Neuronal stem cell (in vitro differentiated cells): Measurements from ENCODE around the gene IVD.

ENCODE experiments used
- DNase-seq: peaks from one replicate; pipeline ENCODE4 v3.0.0-alpha.2; 2013; ENCODE audit warnings: low spot score
- H2AFZ ChIP-seq: one replicate; pipeline ENCODE4 v1.6.1; 2013; ENCODE audit warnings: mild to moderate bottlenecking, low read length, inconsistent platforms
- H2AK5ac ChIP-seq: 2 replicates; pipeline ENCODE4 v1.6.1; 2013; ENCODE audit warnings: low read depth, mild to moderate bottlenecking, inconsistent platforms, low read length, moderate library complexity, mixed read lengths
- H2BK120ac ChIP-seq: 2 replicates; pipeline ENCODE4 v1.6.1; 2013; ENCODE audit warnings: low read depth, mild to moderate bottlenecking, inconsistent platforms, low read length, moderate library complexity, mixed read lengths
- H2BK12ac ChIP-seq: one replicate; pipeline ENCODE4 v1.6.1; 2013; ENCODE audit warnings: low read length, inconsistent platforms
- H2BK15ac ChIP-seq: 2 replicates; pipeline ENCODE4 v1.6.1; 2013; ENCODE audit warnings: mild to moderate bottlenecking, low read length, inconsistent platforms, mixed read lengths
- H2BK5ac ChIP-seq: one replicate; pipeline ENCODE4 v1.6.1; 2013; ENCODE audit warnings: inconsistent platforms, mild to moderate bottlenecking, low read length, moderate library complexity
- H3K14ac ChIP-seq: one replicate; pipeline ENCODE4 v1.6.1; 2013; ENCODE audit warnings: low read length, inconsistent platforms
- H3K18ac ChIP-seq: 2 replicates; pipeline ENCODE4 v1.6.1; 2013; ENCODE audit warnings: low read length, inconsistent platforms
- H3K23ac ChIP-seq: 2 replicates; pipeline ENCODE4 v1.6.1; 2013; ENCODE audit warnings: low read depth, mild to moderate bottlenecking, mixed read lengths, low read length, inconsistent platforms; ENCODE audit not compliant: poor library complexity
- H3K27ac ChIP-seq: replicated peaks from 3 replicates; pipeline ENCODE4 v1.5.1; 2013; ENCODE audit warnings: low read length, inconsistent platforms
- H3K27me3 ChIP-seq, 3 experiments: 2 replicates each; pipeline ENCODE4 v1.6.1; 2013; ENCODE audit warnings: low read length in 3 of 3, mild to moderate bottlenecking in 2 of 3, inconsistent platforms in 1 of 3, low read depth in 1 of 3, mixed read lengths in 1 of 3, moderate library complexity in 1 of 3; ENCODE audit not compliant: control insufficient read depth in 3 of 3, insufficient read depth in 3 of 3
- H3K36me3 ChIP-seq, 2 donors: replicated peaks in 1 of 2; 2 replicates each; pipeline ENCODE4 v1.6.1; 2013; ENCODE audit warnings: low read length in 2 of 2; ENCODE audit not compliant: control insufficient read depth in 2 of 2, insufficient read depth in 2 of 2
- H3K4ac ChIP-seq: 2 replicates; pipeline ENCODE4 v1.6.1; 2013; ENCODE audit warnings: inconsistent platforms, mild to moderate bottlenecking, low read length, moderate library complexity
- H3K4me1 ChIP-seq, 2 donors: 1 replicate in 1 of 2; 2 replicates in 1 of 2; pipeline ENCODE4 v1.6.1; 2013; ENCODE audit warnings: low read length in 2 of 2, low read depth in 1 of 2; ENCODE audit not compliant: control insufficient read depth in 2 of 2, insufficient read depth in 1 of 2
- H3K4me2 ChIP-seq: one replicate; pipeline ENCODE4 v1.6.1; 2013; ENCODE audit warnings: mild to moderate bottlenecking, low read length, inconsistent platforms; ENCODE audit not compliant: insufficient read depth, poor library complexity, severe bottlenecking
- H3K4me3 ChIP-seq, 2 donors: 2 replicates each; pipeline ENCODE4 v1.5.1; 2013; ENCODE audit warnings: low read length in 2 of 2, mild to moderate bottlenecking in 2 of 2, inconsistent platforms in 1 of 2, moderate library complexity in 1 of 2
- H3K79me1 ChIP-seq: one replicate; pipeline ENCODE4 v1.6.1; 2013; ENCODE audit warnings: low read depth, mild to moderate bottlenecking, inconsistent platforms, low read length, moderate library complexity
- H3K9ac ChIP-seq: one replicate; pipeline ENCODE4 v1.6.1; 2013; ENCODE audit warnings: mild to moderate bottlenecking, low read depth, low read length, inconsistent platforms; ENCODE audit not compliant: poor library complexity
- H3K9me3 ChIP-seq, 2 donors: replicated peaks in 1 of 2; 2 replicates each; pipeline versions ENCODE3 to v1.6.1; 2013; ENCODE audit warnings: low read length in 2 of 2, mild to moderate bottlenecking in 2 of 2, inconsistent platforms in 1 of 2, low read depth in 1 of 2, mixed read lengths in 1 of 2, moderate library complexity in 1 of 2; ENCODE audit not compliant: control insufficient read depth in 2 of 2, insufficient read depth in 1 of 2
- H4K8ac ChIP-seq: one replicate; pipeline ENCODE4 v1.6.1; 2013; ENCODE audit warnings: low read depth, mild to moderate bottlenecking, inconsistent platforms, low read length, moderate library complexity
- H4K91ac ChIP-seq: one replicate; pipeline ENCODE4 v1.6.1; 2013; ENCODE audit warnings: low read length, low read depth, mild to moderate bottlenecking, inconsistent platforms; ENCODE audit not compliant: poor library complexity
- WGBS, 2 donors: extraction: QIAGEN DNeasy Blood & Tissue Kit; methylation state at CpG; one replicate each; pipeline ENCODE4 v1.1.7; 2013; ENCODE audit warnings: missing lambda C conversion rate in 2 of 2, mixed read lengths in 1 of 2; ENCODE audit not compliant: insufficient read length in 2 of 2, insufficient replicate concordance in 1 of 2; ENCODE audit errors: extremely low coverage in 2 of 2; 5-methylcytosine and 5-hydroxymethylcytosine counted together

IVD gene

DNA sequence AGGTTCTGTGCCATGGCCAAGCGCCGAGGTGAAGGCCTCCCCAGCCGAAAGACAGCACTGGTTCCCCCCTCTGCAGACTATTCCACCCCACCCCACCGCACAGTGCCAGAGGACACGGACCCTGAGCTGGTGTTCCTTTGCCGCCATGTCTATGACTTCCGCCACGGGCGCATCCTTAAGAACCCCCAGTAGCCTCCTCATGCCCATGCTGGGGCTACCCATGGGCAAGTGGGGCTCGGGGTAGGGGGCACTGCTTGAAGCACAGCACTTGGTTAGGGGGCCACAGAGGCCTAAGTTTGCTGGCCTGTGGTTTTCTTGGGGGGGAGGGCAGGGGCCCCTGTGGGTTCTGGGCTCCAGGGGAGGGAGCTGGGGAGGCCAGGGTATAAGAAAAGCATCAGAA, 60.3 kb downstream of the IVD start:
- Histone ChIP-seq H3K18ac (no peak overlapping the region), H2BK120ac (no peak overlapping the region), H3K27ac (no peak overlapping the region), H2AK5ac (no peak overlapping the region), H3K4ac (no peak overlapping the region), H3K4me3 (no peak overlapping the region), H3K9ac (no peak overlapping the region), H3K9me3 (no peaks in the 10 kb centered on the region), H2BK5ac (no peak overlapping the region), H3K23ac (no peak overlapping the region), H2BK15ac (no peak overlapping the region), H2BK12ac (no peak overlapping the region), H3K27me3 (no peaks in the 10 kb centered on the region), H3K36me3 (peaks cover 36 to 84% of the 10 kb centered on the region in 2 donors), H3K14ac (no peak overlapping the region), H4K91ac (no peak overlapping the region), H3K4me1 (peaks cover 0 to 7% of the 10 kb centered on the region in 2 donors), H4K8ac (no peak overlapping the region), H3K79me1 (peaks cover 8% of the 10 kb centered on the region), H3K4me2 (no peak overlapping the region), H2AFZ (no peak overlapping the region)
- no CpG with 5 or more reads among the region's 10 CpGs for WGBS, 2 donors
- DNase-seq = no peak

- Histone ChIP-seq H2BK12ac (no peak overlapping the region), H3K4me2 (no peak overlapping the region), H2BK15ac (no peak overlapping the region), H2AK5ac (no peak overlapping the region), H3K9ac (no peak overlapping the region), H2AFZ (no peak overlapping the region), H3K4ac (no peak overlapping the region), H3K36me3 (peaks cover 36 to 79% of the 10 kb centered on the region in 2 donors), H2BK5ac (no peak overlapping the region), H4K91ac (no peak overlapping the region), H3K14ac (no peak overlapping the region), H3K9me3 (no peaks in the 10 kb centered on the region), H3K4me1 (peaks cover 0 to 9% of the 10 kb centered on the region in 2 donors), H3K27ac (no peak overlapping the region), H3K23ac (no peak overlapping the region), H4K8ac (no peak overlapping the region), H3K4me3 (no peak overlapping the region), H3K79me1 (peaks cover 10% of the 10 kb centered on the region), H3K27me3 (no peaks in the 10 kb centered on the region), H2BK120ac (no peak overlapping the region), H3K18ac (no peak overlapping the region)
- WGBS, 2 donors = no CpG with 5 or more reads among the region's 7 CpGs
- DNase-seq = no peak
Observed at GRCh38 chr15:40466426-40467260, 61.0 kb downstream of the IVD start.

- H3K4ac ChIP-seq = no peak overlapping the region
- peaks cover 33 to 73% of the 10 kb centered on the region in 2 donors for H3K36me3 ChIP-seq
- H2BK15ac ChIP-seq = no peak overlapping the region
- no peak overlapping the region for H4K8ac ChIP-seq
- no peak overlapping the region for H2BK5ac ChIP-seq
- no peak overlapping the region for H3K4me2 ChIP-seq
- no peak overlapping the region for H3K27ac ChIP-seq
- H3K9me3 ChIP-seq = no peaks in the 10 kb centered on the region
- H2AK5ac ChIP-seq = no peak overlapping the region
- DNase-seq = no peak
- no peaks in the 10 kb centered on the region for H3K27me3 ChIP-seq
- H3K79me1 ChIP-seq = peaks cover 13% of the 10 kb centered on the region
- no peak overlapping the region for H3K18ac ChIP-seq
- H4K91ac ChIP-seq = no peak overlapping the region
- peaks cover 0 to 15% of the 10 kb centered on the region in 2 donors for H3K4me1 ChIP-seq
- H2AFZ ChIP-seq = no peak overlapping the region
- H2BK120ac ChIP-seq = no peak overlapping the region
- no peak overlapping the region for H3K4me3 ChIP-seq
- H3K9ac ChIP-seq = peak overlapping the region; percentile 50
- no peak overlapping the region for H2BK12ac ChIP-seq
- H3K23ac ChIP-seq = no peak overlapping the region
- no peak overlapping the region for H3K14ac ChIP-seq
Observed at GRCh38 chr15:40467261-40467615, 61.6 kb downstream of the IVD start.

- peaks cover 0 to 15% of the 10 kb centered on the region in 2 donors for H3K4me1 ChIP-seq
- H3K79me1 ChIP-seq = peaks cover 9% of the 10 kb centered on the region
- no peak overlapping the region for H2BK12ac ChIP-seq
- H3K27ac ChIP-seq = no peak overlapping the region
- no peak overlapping the region for H2BK15ac ChIP-seq
- no peak overlapping the region for H2BK5ac ChIP-seq
- DNase-seq = no peak
- peaks cover 25 to 56% of the 10 kb centered on the region in 2 donors for H3K36me3 ChIP-seq
- H3K9ac ChIP-seq = no peak overlapping the region
- H3K4ac ChIP-seq = no peak overlapping the region
- H4K91ac ChIP-seq = no peak overlapping the region
- H3K23ac ChIP-seq = no peak overlapping the region
- H3K27me3 ChIP-seq = no peaks in the 10 kb centered on the region
- no peak overlapping the region for H2AFZ ChIP-seq
- WGBS, 2 donors = no CpG with 5 or more reads among the region's 4 CpGs
- no peak overlapping the region for H3K18ac ChIP-seq
- H3K9me3 ChIP-seq = no peaks in the 10 kb centered on the region
- no peak overlapping the region for H3K14ac ChIP-seq
- H3K4me2 ChIP-seq = no peak overlapping the region
- no peak overlapping the region for H2BK120ac ChIP-seq
- H3K4me3 ChIP-seq = no peak overlapping the region
- no peak overlapping the region for H2AK5ac ChIP-seq
- H4K8ac ChIP-seq = no peak overlapping the region
Observed at GRCh38 chr15:40468898-40469331, 63.3 kb downstream of the IVD start.
